ENCODE results near the gene CTSD. TPM values are rescaled to one million over a fixed set of nuclear protein-coding genes. Genes with fewer than 3 reads are reported as not detected.

CTSD gene
- polyA plus RNA-seq, 2 of the 4 experiments (the other 2 are of a cell fraction), result 74.0 to 310 TPM

DNA sequence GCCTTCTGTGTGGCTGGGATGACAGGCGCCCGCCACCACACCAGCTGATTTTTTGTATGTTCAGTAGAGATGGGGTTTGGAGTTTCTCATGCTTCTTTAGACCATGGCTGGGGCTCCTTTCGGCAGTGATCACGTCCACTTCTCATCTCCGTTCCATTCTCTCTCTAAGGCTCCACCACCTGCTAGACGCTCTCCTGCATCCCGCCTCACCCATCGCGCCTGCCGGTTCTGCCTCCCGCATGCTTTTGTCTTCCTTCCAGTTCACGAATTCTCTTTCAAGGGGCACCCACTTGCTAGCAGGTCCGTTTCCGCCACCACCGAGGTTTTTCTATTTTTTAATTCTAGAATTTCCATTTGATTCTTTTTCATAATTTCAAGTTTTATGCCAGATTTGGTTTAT, 49.1 kb upstream of the CTSD start:
- Histone ChIP-seq H3K4me2 (no peak overlapping the region), H3K4me1 (no peaks in the 10 kb centered on the region), H3K9me3 (peaks cover 9% of the 10 kb centered on the region; the same call in 2 of the 3 replicates), H3K27ac (no peak overlapping the region), H3K4me3 (no peak overlapping the region)
- ChIA-PET POLR2A (no interaction called here), CTCF (interaction anchor here (0.7 to 9.6 kb wide), 4 partner anchors 13 to 119 kb away, joined by 3 to 75 read pairs (median 47); partner anchors contain the start of gene SYT8)
- WGBS (ENCODE audit: missing lambda C conversion rate), result 81% methylated on average over 15 of the region's 15 CpGs
- ATAC-seq, result no peak
- FAIRE-seq, result no peak
- TF ChIP-seq TP53 (CRISPR knock-in tag; IDR thresholded peaks at IDR 0.05) (no peak), KDM1A (IDR thresholded peaks at IDR 0.05; ENCODE audit: low read depth) (no peak), HOXA7 (CRISPR knock-in tag; IDR thresholded peaks at IDR 0.05) (no peak)
- TF ChIP-seq, protein P1, sequence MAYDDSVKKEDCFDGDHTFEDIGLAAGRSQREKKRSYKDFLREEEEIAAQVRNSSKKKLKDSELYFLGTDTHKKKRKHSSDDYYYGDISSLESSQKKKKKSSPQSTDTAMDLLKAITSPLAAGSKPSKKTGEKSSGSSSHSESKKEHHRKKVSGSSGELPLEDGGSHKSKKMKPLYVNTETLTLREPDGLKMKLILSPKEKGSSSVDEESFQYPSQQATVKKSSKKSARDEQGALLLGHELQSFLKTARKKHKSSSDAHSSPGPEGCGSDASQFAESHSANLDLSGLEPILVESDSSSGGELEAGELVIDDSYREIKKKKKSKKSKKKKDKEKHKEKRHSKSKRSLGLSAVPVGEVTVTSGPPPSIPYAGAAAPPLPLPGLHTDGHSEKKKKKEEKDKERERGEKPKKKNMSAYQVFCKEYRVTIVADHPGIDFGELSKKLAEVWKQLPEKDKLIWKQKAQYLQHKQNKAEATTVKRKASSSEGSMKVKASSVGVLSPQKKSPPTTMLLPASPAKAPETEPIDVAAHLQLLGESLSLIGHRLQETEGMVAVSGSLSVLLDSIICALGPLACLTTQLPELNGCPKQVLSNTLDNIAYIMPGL (CRISPR knock-in tag; IDR thresholded peaks at IDR 0.05; ENCODE audit: borderline replicate concordance), result no peak
- DNase-seq (ENCODE audit: low read depth in 1 of 2, low spot score in 1 of 2), result no peak

DNA sequence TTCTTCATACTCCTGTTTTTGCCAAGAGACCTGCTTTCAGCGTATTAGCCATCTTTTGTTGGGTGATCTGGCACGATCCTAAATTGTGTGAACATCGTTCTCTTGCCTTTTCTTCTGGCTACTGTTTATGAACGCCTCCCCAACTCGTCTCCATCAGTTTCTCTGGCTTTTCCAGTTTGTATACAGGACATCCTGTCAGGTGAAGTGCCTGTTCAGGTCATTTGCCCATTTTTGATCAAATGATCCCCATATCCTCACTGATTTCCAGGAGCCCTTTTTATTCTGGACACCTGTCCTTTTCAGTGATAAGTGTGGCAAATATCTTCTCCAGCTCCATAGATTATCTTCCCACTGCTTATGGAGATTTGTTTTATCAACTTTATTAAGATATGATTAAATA, 48.5 kb upstream of the CTSD start:
- no peak for FAIRE-seq
- H3K4me1 ChIP-seq, result no peaks in the 10 kb centered on the region
- no peak overlapping the region for H3K27ac ChIP-seq
- 42% methylated on average over 5 of the region's 5 CpGs for WGBS (ENCODE audit: missing lambda C conversion rate)
- TF ChIP-seq RAD21 (conservative IDR thresholded peaks at IDR 0.05 in 1 of 2, IDR thresholded peaks at IDR 0.05 in 1 of 2), result no peak
- TF ChIP-seq RNF2 (IDR thresholded peaks at IDR 0.05; ENCODE audit: borderline replicate concordance, low read depth), result no peak
- TF ChIP-seq RARB (CRISPR knock-in tag; IDR thresholded peaks at IDR 0.05), result no peak
- TF ChIP-seq, protein P2, sequence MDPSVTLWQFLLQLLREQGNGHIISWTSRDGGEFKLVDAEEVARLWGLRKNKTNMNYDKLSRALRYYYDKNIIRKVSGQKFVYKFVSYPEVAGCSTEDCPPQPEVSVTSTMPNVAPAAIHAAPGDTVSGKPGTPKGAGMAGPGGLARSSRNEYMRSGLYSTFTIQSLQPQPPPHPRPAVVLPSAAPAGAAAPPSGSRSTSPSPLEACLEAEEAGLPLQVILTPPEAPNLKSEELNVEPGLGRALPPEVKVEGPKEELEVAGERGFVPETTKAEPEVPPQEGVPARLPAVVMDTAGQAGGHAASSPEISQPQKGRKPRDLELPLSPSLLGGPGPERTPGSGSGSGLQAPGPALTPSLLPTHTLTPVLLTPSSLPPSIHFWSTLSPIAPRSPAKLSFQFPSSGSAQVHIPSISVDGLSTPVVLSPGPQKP (IDR thresholded peaks at IDR 0.05; ENCODE audit: low read depth, low read length), result no peak
- no peak for TF ChIP-seq EHF (CRISPR knock-in tag; IDR thresholded peaks at IDR 0.05)
- TF ChIP-seq ZSCAN20 (CRISPR knock-in tag; IDR thresholded peaks at IDR 0.05), result no peak
- ATAC-seq, result no peak
- ChIA-PET POLR2A (no interaction called here), CTCF (interaction anchor here (0.7 to 9.6 kb wide), 3 partner anchors 20 to 118 kb away, joined by 3 to 75 read pairs (median 71); partner anchors contain the start of gene SYT8)
- no peak overlapping the region for H3K4me3 ChIP-seq
- no peak overlapping the region for H3K4me2 ChIP-seq
- no peak for DNase-seq (ENCODE audit: low read depth in 1 of 2, low spot score in 1 of 2)
- peaks cover 9% of the 10 kb centered on the region; the same call in 2 of the 3 replicates for H3K9me3 ChIP-seq

DNA sequence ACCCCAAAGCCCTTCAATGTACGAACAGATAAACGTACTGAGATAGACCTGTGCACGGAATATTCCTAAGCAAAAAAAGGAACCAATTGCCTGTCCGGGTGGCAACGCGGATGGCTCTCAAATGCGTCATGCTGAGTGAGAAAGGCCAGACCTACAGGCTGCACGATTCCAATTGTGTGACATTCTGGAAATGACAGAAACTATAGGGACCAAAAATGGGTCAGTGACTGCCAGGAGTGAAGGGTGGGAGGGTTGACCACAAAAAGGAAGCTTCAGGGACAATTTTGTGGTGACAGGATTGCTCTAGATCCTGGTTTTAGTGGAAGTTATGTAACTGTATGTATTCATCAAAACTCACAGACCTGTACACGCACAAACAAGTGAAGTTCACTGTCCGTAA, 47.0 kb upstream of the CTSD start:
- H3K4me1 ChIP-seq, result no peaks in the 10 kb centered on the region
- no peak overlapping the region for H3K4me3 ChIP-seq
- DNase-seq (ENCODE audit: low read depth in 1 of 2, low spot score in 1 of 2) (no peak), FAIRE-seq (no peak), ATAC-seq (no peak)
- peaks cover 9% of the 10 kb centered on the region; the same call in 2 of the 3 replicates for H3K9me3 ChIP-seq
- 58% methylated on average over 10 of the region's 10 CpGs for WGBS (ENCODE audit: missing lambda C conversion rate)
- no peak overlapping the region for H3K4me2 ChIP-seq
- POLR2A ChIA-PET, result no interaction called here
- no peak overlapping the region for H3K27ac ChIP-seq
- TF ChIP-seq RAD21 (conservative IDR thresholded peaks at IDR 0.05 in 1 of 2, IDR thresholded peaks at IDR 0.05 in 1 of 2) (no peak), SREBF2 (IDR thresholded peaks at IDR 0.05) (no peak), BHLHE40 (IDR thresholded peaks at IDR 0.05; ENCODE audit: low read depth, low read length) (no peak), CHD4 (IDR thresholded peaks at IDR 0.05; ENCODE audit: borderline replicate concordance) (no peak), RFX5 (IDR thresholded peaks at IDR 0.05) (no peak), JUNB (IDR thresholded peaks at IDR 0.05) (no peak), HOXB13 (CRISPR knock-in tag; IDR thresholded peaks at IDR 0.05; ENCODE audit: low read depth) (no peak), CEBPB (IDR thresholded peaks at IDR 0.05) (no peak), ESRRA (IDR thresholded peaks at IDR 0.05; ENCODE audit: borderline replicate concordance, low read length) (no peak), KDM5A (IDR thresholded peaks at IDR 0.05) (no peak)
- TF ChIP-seq, protein P1 (CRISPR knock-in tag; IDR thresholded peaks at IDR 0.05; ENCODE audit: borderline replicate concordance), result no peak
- TF ChIP-seq, protein P3, sequence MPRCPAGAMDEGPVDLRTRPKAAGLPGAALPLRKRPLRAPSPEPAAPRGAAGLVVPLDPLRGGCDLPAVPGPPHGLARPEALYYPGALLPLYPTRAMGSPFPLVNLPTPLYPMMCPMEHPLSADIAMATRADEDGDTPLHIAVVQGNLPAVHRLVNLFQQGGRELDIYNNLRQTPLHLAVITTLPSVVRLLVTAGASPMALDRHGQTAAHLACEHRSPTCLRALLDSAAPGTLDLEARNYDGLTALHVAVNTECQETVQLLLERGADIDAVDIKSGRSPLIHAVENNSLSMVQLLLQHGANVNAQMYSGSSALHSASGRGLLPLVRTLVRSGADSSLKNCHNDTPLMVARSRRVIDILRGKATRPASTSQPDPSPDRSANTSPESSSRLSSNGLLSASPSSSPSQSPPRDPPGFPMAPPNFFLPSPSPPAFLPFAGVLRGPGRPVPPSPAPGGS (IDR thresholded peaks at IDR 0.05), result no peak
- TF ChIP-seq, protein P4, sequence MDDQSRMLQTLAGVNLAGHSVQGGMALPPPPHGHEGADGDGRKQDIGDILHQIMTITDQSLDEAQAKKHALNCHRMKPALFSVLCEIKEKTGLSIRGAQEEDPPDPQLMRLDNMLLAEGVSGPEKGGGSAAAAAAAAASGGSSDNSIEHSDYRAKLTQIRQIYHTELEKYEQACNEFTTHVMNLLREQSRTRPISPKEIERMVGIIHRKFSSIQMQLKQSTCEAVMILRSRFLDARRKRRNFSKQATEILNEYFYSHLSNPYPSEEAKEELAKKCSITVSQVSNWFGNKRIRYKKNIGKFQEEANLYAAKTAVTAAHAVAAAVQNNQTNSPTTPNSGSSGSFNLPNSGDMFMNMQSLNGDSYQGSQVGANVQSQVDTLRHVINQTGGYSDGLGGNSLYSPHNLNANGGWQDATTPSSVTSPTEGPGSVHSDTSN (IDR thresholded peaks at IDR 0.05), result no peak
- TF ChIP-seq, protein P5, sequence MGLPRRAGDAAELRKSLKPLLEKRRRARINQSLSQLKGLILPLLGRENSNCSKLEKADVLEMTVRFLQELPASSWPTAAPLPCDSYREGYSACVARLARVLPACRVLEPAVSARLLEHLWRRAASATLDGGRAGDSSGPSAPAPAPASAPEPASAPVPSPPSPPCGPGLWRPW (IDR thresholded peaks at IDR 0.05), result no peak
- TF ChIP-seq, protein P6, sequence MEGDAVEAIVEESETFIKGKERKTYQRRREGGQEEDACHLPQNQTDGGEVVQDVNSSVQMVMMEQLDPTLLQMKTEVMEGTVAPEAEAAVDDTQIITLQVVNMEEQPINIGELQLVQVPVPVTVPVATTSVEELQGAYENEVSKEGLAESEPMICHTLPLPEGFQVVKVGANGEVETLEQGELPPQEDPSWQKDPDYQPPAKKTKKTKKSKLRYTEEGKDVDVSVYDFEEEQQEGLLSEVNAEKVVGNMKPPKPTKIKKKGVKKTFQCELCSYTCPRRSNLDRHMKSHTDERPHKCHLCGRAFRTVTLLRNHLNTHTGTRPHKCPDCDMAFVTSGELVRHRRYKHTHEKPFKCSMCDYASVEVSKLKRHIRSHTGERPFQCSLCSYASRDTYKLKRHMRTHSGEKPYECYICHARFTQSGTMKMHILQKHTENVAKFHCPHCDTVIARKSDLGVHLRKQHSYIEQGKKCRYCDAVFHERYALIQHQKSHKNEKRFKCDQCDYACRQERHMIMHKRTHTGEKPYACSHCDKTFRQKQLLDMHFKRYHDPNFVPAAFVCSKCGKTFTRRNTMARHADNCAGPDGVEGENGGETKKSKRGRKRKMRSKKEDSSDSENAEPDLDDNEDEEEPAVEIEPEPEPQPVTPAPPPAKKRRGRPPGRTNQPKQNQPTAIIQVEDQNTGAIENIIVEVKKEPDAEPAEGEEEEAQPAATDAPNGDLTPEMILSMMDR (IDR thresholded peaks at IDR 0.05), result no peak
- CTCF ChIA-PET, result interaction anchor here (0.6 to 9.6 kb wide), 4 partner anchors 14 to 117 kb away, joined by 3 to 75 read pairs (median 37); partner anchors contain the start of gene SYT8

Measured in A549 (cell line).